ENCODE measurements around the gene MT3.

GRCh38 chr16:56549161-56549560 lies 40.2 kb upstream of the MT3 start:
- TF ChIP-seq TAF1 (IDR thresholded peaks at IDR 0.05; ENCODE audit: borderline replicate concordance, insufficient read depth, low read length) = no peak
- TF ChIP-seq SIN3A (IDR thresholded peaks at IDR 0.05; ENCODE audit: borderline replicate concordance, insufficient read depth, low read length) = no peak
- no peak for TF ChIP-seq POLR2AphosphoS5 (IDR thresholded peaks at IDR 0.05; ENCODE audit: low read depth, low read length)
- TF ChIP-seq REST (IDR thresholded peaks at IDR 0.05; ENCODE audit: insufficient read depth in 1 of 2, low read depth in 2 of 2, low read length in 2 of 2) = no peak

Data from PFSK-1 (cell line).